K562 (cell line): ENCODE data around the gene DPP10. TPM values are rescaled to one million over a fixed set of nuclear protein-coding genes. Genes with fewer than 3 reads are reported as not detected.

Source experiments
- ATAC-seq: fragments of 200-7000 bp; cut with Tn5 transposase; 3 replicates; pipeline ENCODE4 v1.9.1; 2020; ENCODE audit warnings: moderate library complexity
- BruUV-seq: library from RNA; stranded (reverse); fragments of 400-500 nt; replicated peaks from 2 replicates; lab custom pipeline; 2021; lab: Mats Ljungman, UMichigan
- CTCF ChIA-PET: fragments of 300-600 bp; formaldehyde crosslinking; extraction: SDS; loops from one replicate; lab custom pipeline; 2021; ENCODE audit warnings: low intra/inter-chr PET ratio; lab: Yijun Ruan, JAX
- POLR2A ChIA-PET: fragments of 300-600, 350-650 bp; sonication (Branson Sonifier 250); formaldehyde crosslinking; extraction: SDS; loops from one replicate; lab custom pipeline; 2021; ENCODE audit warnings: antibody characterized with exemption, inconsistent platforms; lab: Yijun Ruan, JAX
- DNase-seq, 4 experiments: peaks; one replicate each; pipeline versions ENCODE4 v3.0.0 to v3.0.0-alpha.2; 2011 to 2018; ENCODE audit warnings: low spot score in 3 of 4, mixed read lengths in 3 of 4; ENCODE audit errors: extremely low read depth in 1 of 4
- FAIRE-seq: peaks from 2 replicates; lab custom pipeline; 2011; peaks lifted over from hg19 to GRCh38; lab: Jason Lieb, UNC
- H2AFZ ChIP-seq: 2 replicates; pipeline ENCODE4 v1.6.0; 2011; ENCODE audit warnings: low read depth, low read length, control low read depth, inconsistent platforms
- H3K27ac ChIP-seq: fragments of 200-600 bp; 3 replicates; pipeline ENCODE4 v1.8.0; 2011; ENCODE audit warnings: low read depth, mild to moderate bottlenecking, control low read depth, inconsistent platforms, low read length, moderate library complexity, mixed read lengths; ENCODE audit errors: extremely low read depth
- H3K27me3 ChIP-seq, 2 experiments: fragments of 300-600 bp in 1 of 2; 2 replicates in 1 of 2; 3 replicates in 1 of 2; pipeline versions ENCODE4 v1.6.0 to v1.8.0; 2011; ENCODE audit warnings: inconsistent platforms in 2 of 2, low read length in 2 of 2, mild to moderate bottlenecking in 1 of 2, mixed read lengths in 1 of 2, moderate library complexity in 1 of 2; ENCODE audit not compliant: control insufficient read depth in 2 of 2, insufficient read depth in 2 of 2
- H3K36me3 ChIP-seq: fragments of 300-600 bp; 3 replicates; pipeline ENCODE4 v1.8.0; 2011; ENCODE audit warnings: mild to moderate bottlenecking, low read length, inconsistent platforms; ENCODE audit not compliant: control insufficient read depth, insufficient read depth
- H3K4me1 ChIP-seq, 2 experiments: fragments of 200-600 bp in 1 of 2; replicated peaks in 1 of 2; 2 replicates in 1 of 2; 3 replicates in 1 of 2; pipeline versions ENCODE4 v1.5.1 to v1.8.0; 2011; ENCODE audit warnings: inconsistent platforms in 2 of 2, low read length in 2 of 2, mild to moderate bottlenecking in 1 of 2, mixed read lengths in 1 of 2, moderate library complexity in 1 of 2; ENCODE audit not compliant: control insufficient read depth in 2 of 2, insufficient read depth in 2 of 2
- H3K4me2 ChIP-seq: 2 replicates; pipeline ENCODE4 v1.6.1; 2011; ENCODE audit warnings: low read length, control low read depth, inconsistent platforms, mixed read lengths; ENCODE audit not compliant: insufficient read depth
- H3K4me3 ChIP-seq: fragments of 200-600 bp; sonication (generic), shearing (Covaris generic); 2 replicates; pipeline ENCODE4 v1.5.1; 2016; ENCODE audit warnings: control low read depth, inconsistent platforms
- H3K79me2 ChIP-seq: fragments of 200-600 bp; 3 replicates; pipeline ENCODE4 v1.8.0; 2011; ENCODE audit warnings: low read length, inconsistent platforms; ENCODE audit not compliant: control insufficient read depth, insufficient read depth
- H3K9ac ChIP-seq, 2 experiments: 2 replicates each; pipeline versions ENCODE4 v1.6.0 to v1.6.1; 2011; ENCODE audit warnings: low read depth in 2 of 2, low read length in 2 of 2, control low read depth in 1 of 2, inconsistent platforms in 1 of 2, mild to moderate bottlenecking in 1 of 2, mixed read lengths in 1 of 2; ENCODE audit not compliant: insufficient read depth in 1 of 2
- H3K9me1 ChIP-seq: one replicate; pipeline ENCODE4 v1.6.0; 2011; ENCODE audit warnings: inconsistent platforms, mild to moderate bottlenecking, low read length, moderate library complexity; ENCODE audit not compliant: control insufficient read depth, insufficient read depth
- H3K9me3 ChIP-seq: replicated peaks from 2 replicates; pipeline ENCODE4 v1.5.1; 2011; ENCODE audit warnings: low read depth, low read length, inconsistent platforms; ENCODE audit not compliant: control insufficient read depth, insufficient read depth
- H4K20me1 ChIP-seq: replicated peaks from 2 replicates; pipeline ENCODE4 v1.6.1; 2011; ENCODE audit warnings: low read length, inconsistent platforms, mixed read lengths; ENCODE audit not compliant: control insufficient read depth, insufficient read depth
- KDM2B ChIP-seq: fragments of 250-450 bp; sonication (Bioruptor Pico); IDR thresholded peaks from 2 replicates; pipeline ENCODE4 v1.8.0; 2021; ENCODE audit warnings: mild to moderate bottlenecking, moderate library complexity
- NR4A1 ChIP-seq, 2 experiments: fragments of 250-450 bp in 1 of 2; fragments of 450-650 bp in 1 of 2; sonication (Bioruptor Pico) in 1 of 2; IDR thresholded peaks; 2 replicates each; pipeline versions ENCODE4 v1.4.0 to v1.6.1; 2016 to 2020; ENCODE audit warnings: mild to moderate bottlenecking in 2 of 2, missing compliant biosample characterization in 1 of 2, missing genetic modification characterization in 1 of 2, moderate library complexity in 1 of 2
- PCBP2 ChIP-seq: fragments of 200-400 bp; formaldehyde crosslinking; IDR thresholded peaks from 2 replicates; pipeline ENCODE4 v1.6.1; 2018; ENCODE audit warnings: low read length, low read depth, mild to moderate bottlenecking, moderate library complexity; ENCODE audit not compliant: poor library complexity, severe bottlenecking
- SAFB2 ChIP-seq: fragments of 200-400 bp; formaldehyde crosslinking; IDR thresholded peaks from 2 replicates; pipeline ENCODE4 v1.6.1; 2018; ENCODE audit warnings: borderline replicate concordance, low read length, low read depth, moderate library complexity; ENCODE audit not compliant: severe bottlenecking
- ZFP36 ChIP-seq: fragments of 150-350 bp; IDR thresholded peaks from 2 replicates; pipeline ENCODE4 v1.6.1; 2018; ENCODE audit warnings: low read length, low read depth; ENCODE audit not compliant: partially characterized antibody
- ZNF436 ChIP-seq: fragments of 250-450, 450-650 bp; sonication (Bioruptor Pico); formaldehyde crosslinking; IDR thresholded peaks from 2 replicates; pipeline ENCODE4 v1.7.0; 2020; ENCODE audit warnings: mild to moderate bottlenecking
- ZZZ3 ChIP-seq: fragments of 450-650 bp; IDR thresholded peaks from 2 replicates; pipeline ENCODE4 v1.6.1; 2016; ENCODE audit warnings: antibody characterized with exemption, mild to moderate bottlenecking, moderate library complexity
- WGBS: fragments of 100-300 bp; shearing (Covaris generic); methylation state at CpG from one replicate; pipeline ENCODE4 v1.1.6; 2016; ENCODE audit warnings: low coverage, mixed read lengths; ENCODE audit not compliant: insufficient coverage; ENCODE audit errors: missing lambda C conversion rate; 5-methylcytosine and 5-hydroxymethylcytosine counted together
- in situ Hi-C: fragments of 300-500 bp; cut with MboI; formaldehyde crosslinking; loops from 4 replicates; pipeline ENCODE4 v1.15.0; 2018; ENCODE audit warnings: inconsistent platforms, mixed read lengths
- intact Hi-C: fragments of 100-400 bp; cut with micrococcal nuclease; formaldehyde crosslinking; loops from 2 replicates; pipeline ENCODE4 v1.14.2; 2022
- polyA plus RNA-seq, 8 experiments: library from polyadenylated mRNA; depleted of rRNA in 4 of 8; stranded (reverse) in 5 of 8; unstranded in 3 of 8; fragments of >200 nt; fragmentation: Nextera tagmentation in 2 of 8; fragmentation: Illumina TruSeq in 1 of 8; extraction: Ambion mirVana in 2 of 8; extraction: Trizol in 1 of 8; gene quantifications; 2 replicates each; pipeline versions ENCODE4 v1.2.1 to v1.2.3, GENCODE V29; 2011 to 2014; ENCODE audit warnings: inconsistent platforms in 1 of 8, missing spikeins in 1 of 8
- total RNA-seq, 7 experiments: library from RNA; depleted of rRNA in 6 of 7; stranded (reverse); fragments of >200 nt in 6 of 7; fragmentation: Illumina TruSeq in 2 of 7; extraction: Trizol in 2 of 7; gene quantifications; 2 replicates each; pipeline versions ENCODE4 v1.2.1 to v1.2.3, GENCODE V29; 2011 to 2021; ENCODE audit warnings: low replicate concordance in 1 of 7
- TF ChIP-seq, protein P1 (sequence below): fragments of 450-650 bp; IDR thresholded peaks from 2 replicates; pipeline ENCODE4 v1.6.1; 2017; ENCODE audit warnings: antibody characterized with exemption

Gene DPP10
- total and polyA plus RNA-seq, 9 of the 15 experiments (the other 6 are each of a cell fraction or from before 2014, with no cell fraction given) = not detected

DNA sequence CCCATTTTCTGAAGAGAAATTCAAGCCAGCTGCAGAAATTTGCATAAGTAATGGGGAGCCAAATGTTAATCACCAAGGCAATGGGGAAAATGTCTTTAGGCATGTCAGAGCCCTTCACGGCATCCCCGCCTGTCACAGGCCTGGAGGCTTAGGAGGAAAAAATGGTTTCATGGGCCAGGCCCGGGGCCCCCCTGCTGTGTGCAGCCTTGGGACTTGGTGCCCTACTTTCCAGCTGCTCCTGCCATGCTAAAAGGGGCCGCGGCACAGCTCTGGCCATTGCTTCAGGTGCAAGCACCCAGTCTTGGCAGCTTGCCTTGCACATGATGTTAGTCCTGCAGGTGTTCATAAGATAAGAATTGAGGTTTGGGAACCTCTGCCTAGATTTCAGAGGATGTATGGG is 1235.7 kb downstream of the DPP10 start:
- H3K4me2 ChIP-seq = no peak overlapping the region
- no peak overlapping the region for H3K27ac ChIP-seq
- no peaks in the 10 kb centered on the region for H3K36me3 ChIP-seq
- no peaks in the 10 kb centered on the region for H4K20me1 ChIP-seq
- ATAC-seq (no peak), FAIRE-seq (no peak), DNase-seq (peak in 1 of 4 experiments; percentile 1)
- no peak overlapping the region for H2AFZ ChIP-seq
- in situ Hi-C loops (no loop called here), intact Hi-C loops (no loop called here)
- WGBS = 0% methylated on average over 5 of the region's 5 CpGs
- no peaks in the 10 kb centered on the region for H3K9me1 ChIP-seq
- no peaks in the 10 kb centered on the region for H3K79me2 ChIP-seq
- CTCF ChIA-PET = no interaction called here
- H3K4me1 ChIP-seq = no peaks in the 10 kb centered on the region
- H3K27me3 ChIP-seq = no peaks in the 10 kb centered on the region
- no peaks in the 10 kb centered on the region; the same call in 1 of the 2 replicates for H3K9me3 ChIP-seq
- POLR2A ChIA-PET = no interaction called here
- BruUV-seq = no TSS peak
- no peak overlapping the region for H3K4me3 ChIP-seq
- no peak overlapping the region for H3K9ac ChIP-seq
- TF ChIP-seq, protein P1, sequence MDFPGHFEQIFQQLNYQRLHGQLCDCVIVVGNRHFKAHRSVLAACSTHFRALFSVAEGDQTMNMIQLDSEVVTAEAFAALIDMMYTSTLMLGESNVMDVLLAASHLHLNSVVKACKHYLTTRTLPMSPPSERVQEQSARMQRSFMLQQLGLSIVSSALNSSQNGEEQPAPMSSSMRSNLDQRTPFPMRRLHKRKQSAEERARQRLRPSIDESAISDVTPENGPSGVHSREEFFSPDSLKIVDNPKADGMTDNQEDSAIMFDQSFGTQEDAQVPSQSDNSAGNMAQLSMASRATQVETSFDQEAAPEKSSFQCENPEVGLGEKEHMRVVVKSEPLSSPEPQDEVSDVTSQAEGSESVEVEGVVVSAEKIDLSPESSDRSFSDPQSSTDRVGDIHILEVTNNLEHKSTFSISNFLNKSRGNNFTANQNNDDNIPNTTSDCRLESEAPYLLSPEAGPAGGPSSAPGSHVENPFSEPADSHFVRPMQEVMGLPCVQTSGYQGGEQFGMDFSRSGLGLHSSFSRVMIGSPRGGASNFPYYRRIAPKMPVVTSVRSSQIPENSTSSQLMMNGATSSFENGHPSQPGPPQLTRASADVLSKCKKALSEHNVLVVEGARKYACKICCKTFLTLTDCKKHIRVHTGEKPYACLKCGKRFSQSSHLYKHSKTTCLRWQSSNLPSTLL = no peak
- peak; percentile 79 for TF ChIP-seq ZFP36

DNA sequence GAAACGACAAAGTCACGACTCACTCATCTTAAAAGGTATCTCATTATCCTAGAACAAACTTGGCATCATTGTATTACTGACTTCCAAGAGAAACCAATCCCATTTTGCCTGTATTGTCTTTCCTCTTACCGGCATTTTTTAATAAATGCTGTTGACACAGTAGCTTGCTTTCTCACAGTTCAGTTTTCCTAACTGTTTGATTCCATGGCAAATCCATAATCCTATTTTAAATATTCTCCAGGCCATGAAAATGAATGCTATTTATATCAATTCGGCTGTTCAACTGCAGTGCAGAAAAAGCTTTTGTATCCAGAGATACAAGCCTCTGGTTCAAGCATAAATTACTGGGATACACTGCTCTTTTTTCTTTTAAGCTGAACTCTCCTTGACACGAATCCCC is 1241.9 kb downstream of the DPP10 start:
- no peaks in the 10 kb centered on the region for H3K9me1 ChIP-seq
- H3K9ac ChIP-seq = no peak overlapping the region
- no TSS peak for BruUV-seq
- H3K4me3 ChIP-seq = no peak overlapping the region
- FAIRE-seq = no peak
- H3K9me3 ChIP-seq = no peaks in the 10 kb centered on the region
- H3K79me2 ChIP-seq = no peaks in the 10 kb centered on the region
- TF ChIP-seq ZNF436 (CRISPR knock-in tag) = no peak
- no peak for TF ChIP-seq SAFB2
- no peak for TF ChIP-seq KDM2B (CRISPR knock-in tag)
- TF ChIP-seq NR4A1 (CRISPR knock-in tag; IDR thresholded peaks at IDR 0.05) = no peak
- no peak for TF ChIP-seq NR4A1 (tag; IDR thresholded peaks at IDR 0.05)
- no peak for TF ChIP-seq ZZZ3
- TF ChIP-seq PCBP2 = no peak
- TF ChIP-seq, all 486 proteins: peak for 0
- no peak for ATAC-seq
- no peaks in the 10 kb centered on the region for H3K4me1 ChIP-seq
- WGBS = 1% methylated on average over 5 of the region's 5 CpGs
- CTCF ChIA-PET = no interaction called here
- H3K4me2 ChIP-seq = no peak overlapping the region
- no peak overlapping the region for H3K27ac ChIP-seq
- intact Hi-C loops (no loop called here), in situ Hi-C loops (no loop called here)
- no peaks in the 10 kb centered on the region for H3K36me3 ChIP-seq
- no peak for DNase-seq
- H2AFZ ChIP-seq = no peak overlapping the region
- no peaks in the 10 kb centered on the region for H3K27me3 ChIP-seq
- H4K20me1 ChIP-seq = no peaks in the 10 kb centered on the region
- POLR2A ChIA-PET = no interaction called here
